GM23338 (cell line): Measurements from ENCODE around the gene CALML5.

Source experiments
- CREB1 ChIP-seq: fragments of 250-450 bp; sonication (Bioruptor Pico); IDR thresholded peaks from 2 replicates; pipeline ENCODE4 v1.5.0; 2020; ENCODE audit warnings: low read depth, mild to moderate bottlenecking, moderate library complexity
- ETS1 ChIP-seq: IDR thresholded peaks from 2 replicates; pipeline ENCODE4 v1.6.1; 2016; ENCODE audit warnings: antibody characterized with exemption
- EZH2 ChIP-seq: fragments of 200-600 bp; sonication (generic); IDR thresholded peaks from one replicate; pipeline ENCODE4 v1.8.0; 2017; ENCODE audit warnings: antibody characterized with exemption, mild to moderate bottlenecking, low read depth; ENCODE audit not compliant: unreplicated experiment
- EZH2phosphoT487 ChIP-seq: fragments of 200-600 bp; sonication (generic); IDR thresholded peaks from one replicate; pipeline ENCODE4 v1.8.1; 2018; ENCODE audit warnings: antibody characterized with exemption; ENCODE audit not compliant: unreplicated experiment
- JUNB ChIP-seq: IDR thresholded peaks from one replicate; pipeline ENCODE4 v1.6.1; 2016; ENCODE audit warnings: antibody characterized with exemption; ENCODE audit not compliant: unreplicated experiment
- NANOG ChIP-seq: IDR thresholded peaks from 2 replicates; pipeline ENCODE4 v1.6.1; 2016; ENCODE audit warnings: antibody characterized with exemption, borderline replicate concordance
- POLR2AphosphoS5 ChIP-seq: IDR thresholded peaks from 2 replicates; pipeline ENCODE4 v1.6.1; 2016; ENCODE audit warnings: antibody characterized with exemption, low read depth
- STAT1 ChIP-seq: IDR thresholded peaks from one replicate; pipeline ENCODE4 v1.6.1; 2016; ENCODE audit warnings: antibody characterized with exemption; ENCODE audit not compliant: unreplicated experiment
- ZNF114 ChIP-seq: fragments of 250-450 bp; sonication (Bioruptor Pico); IDR thresholded peaks from 2 replicates; pipeline ENCODE4 v1.5.0; 2020; ENCODE audit warnings: mild to moderate bottlenecking, moderate library complexity
- ZNF331 ChIP-seq: fragments of 250-450 bp; sonication (Bioruptor Pico); IDR thresholded peaks from 2 replicates; pipeline ENCODE4 v1.5.0; 2020; ENCODE audit warnings: low read depth, mild to moderate bottlenecking, moderate library complexity
- ZNF462 ChIP-seq: fragments of 250-450 bp; sonication (Bioruptor Pico); IDR thresholded peaks from 2 replicates; pipeline ENCODE4 v1.5.0; 2020; ENCODE audit warnings: mild to moderate bottlenecking, moderate library complexity
- TF ChIP-seq, protein P1 (sequence below), 2 experiments: fragments of 200-600 bp in 1 of 2; sonication (generic) in 1 of 2; conservative IDR thresholded peaks; 2 replicates each; pipeline versions ENCODE4 v1.5.1 to v1.6.1; 2016 to 2017; ENCODE audit warnings: antibody characterized with exemption in 2 of 2, low read depth in 2 of 2, mild to moderate bottlenecking in 2 of 2, moderate library complexity in 1 of 2
- TF ChIP-seq, protein P2 (sequence below): IDR thresholded peaks from one replicate; pipeline ENCODE4 v1.6.1; 2018; ENCODE audit warnings: antibody characterized with exemption; ENCODE audit not compliant: unreplicated experiment

DNA sequence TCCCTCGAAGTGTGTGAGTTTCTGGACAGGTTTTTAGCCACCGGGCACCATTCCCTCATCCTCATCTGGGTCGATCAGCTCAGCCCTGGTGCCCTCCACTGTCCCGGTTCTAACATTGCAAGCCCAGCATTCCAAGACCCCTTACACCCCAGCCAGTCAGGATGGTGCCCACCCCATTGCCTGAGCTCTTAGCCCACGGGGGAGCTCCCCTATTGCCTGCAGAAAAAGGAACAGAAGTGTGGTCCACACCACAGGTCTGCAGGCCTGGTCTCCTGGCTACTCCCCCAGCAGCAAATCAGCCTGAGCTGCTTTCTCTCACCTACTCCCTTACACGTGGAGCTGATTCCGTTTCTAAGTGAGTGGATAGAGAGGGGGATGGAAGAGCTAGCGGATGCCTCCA lies 4.8 kb downstream of the CALML5 start:
- TF ChIP-seq, protein P1, sequence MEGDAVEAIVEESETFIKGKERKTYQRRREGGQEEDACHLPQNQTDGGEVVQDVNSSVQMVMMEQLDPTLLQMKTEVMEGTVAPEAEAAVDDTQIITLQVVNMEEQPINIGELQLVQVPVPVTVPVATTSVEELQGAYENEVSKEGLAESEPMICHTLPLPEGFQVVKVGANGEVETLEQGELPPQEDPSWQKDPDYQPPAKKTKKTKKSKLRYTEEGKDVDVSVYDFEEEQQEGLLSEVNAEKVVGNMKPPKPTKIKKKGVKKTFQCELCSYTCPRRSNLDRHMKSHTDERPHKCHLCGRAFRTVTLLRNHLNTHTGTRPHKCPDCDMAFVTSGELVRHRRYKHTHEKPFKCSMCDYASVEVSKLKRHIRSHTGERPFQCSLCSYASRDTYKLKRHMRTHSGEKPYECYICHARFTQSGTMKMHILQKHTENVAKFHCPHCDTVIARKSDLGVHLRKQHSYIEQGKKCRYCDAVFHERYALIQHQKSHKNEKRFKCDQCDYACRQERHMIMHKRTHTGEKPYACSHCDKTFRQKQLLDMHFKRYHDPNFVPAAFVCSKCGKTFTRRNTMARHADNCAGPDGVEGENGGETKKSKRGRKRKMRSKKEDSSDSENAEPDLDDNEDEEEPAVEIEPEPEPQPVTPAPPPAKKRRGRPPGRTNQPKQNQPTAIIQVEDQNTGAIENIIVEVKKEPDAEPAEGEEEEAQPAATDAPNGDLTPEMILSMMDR (conservative IDR thresholded peaks at IDR 0.05; ENCODE audit: low read depth in 2 of 2) = peak in 1 of 2 experiments; percentile 36; a peak in 2 of 4 replicates
- TF ChIP-seq EZH2phosphoT487 = no peak
- TF ChIP-seq EZH2 = no peak
- TF ChIP-seq POLR2AphosphoS5 = no peak
- no peak for TF ChIP-seq ZNF331 (CRISPR knock-in tag)
- TF ChIP-seq ZNF114 (CRISPR knock-in tag) = no peak
- TF ChIP-seq, protein P2, sequence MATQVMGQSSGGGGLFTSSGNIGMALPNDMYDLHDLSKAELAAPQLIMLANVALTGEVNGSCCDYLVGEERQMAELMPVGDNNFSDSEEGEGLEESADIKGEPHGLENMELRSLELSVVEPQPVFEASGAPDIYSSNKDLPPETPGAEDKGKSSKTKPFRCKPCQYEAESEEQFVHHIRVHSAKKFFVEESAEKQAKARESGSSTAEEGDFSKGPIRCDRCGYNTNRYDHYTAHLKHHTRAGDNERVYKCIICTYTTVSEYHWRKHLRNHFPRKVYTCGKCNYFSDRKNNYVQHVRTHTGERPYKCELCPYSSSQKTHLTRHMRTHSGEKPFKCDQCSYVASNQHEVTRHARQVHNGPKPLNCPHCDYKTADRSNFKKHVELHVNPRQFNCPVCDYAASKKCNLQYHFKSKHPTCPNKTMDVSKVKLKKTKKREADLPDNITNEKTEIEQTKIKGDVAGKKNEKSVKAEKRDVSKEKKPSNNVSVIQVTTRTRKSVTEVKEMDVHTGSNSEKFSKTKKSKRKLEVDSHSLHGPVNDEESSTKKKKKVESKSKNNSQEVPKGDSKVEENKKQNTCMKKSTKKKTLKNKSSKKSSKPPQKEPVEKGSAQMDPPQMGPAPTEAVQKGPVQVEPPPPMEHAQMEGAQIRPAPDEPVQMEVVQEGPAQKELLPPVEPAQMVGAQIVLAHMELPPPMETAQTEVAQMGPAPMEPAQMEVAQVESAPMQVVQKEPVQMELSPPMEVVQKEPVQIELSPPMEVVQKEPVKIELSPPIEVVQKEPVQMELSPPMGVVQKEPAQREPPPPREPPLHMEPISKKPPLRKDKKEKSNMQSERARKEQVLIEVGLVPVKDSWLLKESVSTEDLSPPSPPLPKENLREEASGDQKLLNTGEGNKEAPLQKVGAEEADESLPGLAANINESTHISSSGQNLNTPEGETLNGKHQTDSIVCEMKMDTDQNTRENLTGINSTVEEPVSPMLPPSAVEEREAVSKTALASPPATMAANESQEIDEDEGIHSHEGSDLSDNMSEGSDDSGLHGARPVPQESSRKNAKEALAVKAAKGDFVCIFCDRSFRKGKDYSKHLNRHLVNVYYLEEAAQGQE = no peak
- TF ChIP-seq ETS1 = no peak
- no peak for TF ChIP-seq NANOG
- no peak for TF ChIP-seq JUNB
- TF ChIP-seq STAT1 = no peak
- no peak for TF ChIP-seq ZNF462 (CRISPR knock-in tag)
- TF ChIP-seq CREB1 = no peak
